Sigmoid colon (tissue), 4 donors: ENCODE data around the gene RAB4B.
"Not testable (repeated sequence)": the region's sequence is repeated elsewhere in the genome, so short reads cannot be mapped to it uniquely, and the experiment has no call there.

Experiments used
- CTCF ChIP-seq, 4 experiments: fragments of 450-650 bp in 3 of 4; fragments of 200-600 bp in 1 of 4; IDR thresholded peaks; one replicate each; pipeline ENCODE4 v1.5.1; 2016 to 2019; ENCODE audit warnings: antibody characterized with exemption in 4 of 4, mild to moderate bottlenecking in 3 of 4, moderate library complexity in 2 of 4
- EP300 ChIP-seq, 4 donors: sonication (generic); formaldehyde crosslinking; IDR thresholded peaks; one replicate each; pipeline ENCODE4 v1.6.1; 2017; ENCODE audit warnings: antibody characterized with exemption in 4 of 4
- POLR2A ChIP-seq, 2 donors: fragments of 450-650 bp; IDR thresholded peaks; one replicate each; pipeline ENCODE4 v1.6.1; 2016; ENCODE audit warnings: antibody characterized with exemption in 2 of 2, mild to moderate bottlenecking in 2 of 2, moderate library complexity in 2 of 2
- POLR2AphosphoS5 ChIP-seq, 4 donors: sonication (generic); formaldehyde crosslinking; IDR thresholded peaks; one replicate each; pipeline ENCODE4 v1.6.1; 2017; ENCODE audit warnings: antibody characterized with exemption in 4 of 4

- TF ChIP-seq CTCF, POLR2A, EP300, POLR2AphosphoS5 (IDR thresholded peaks at IDR 0.05): not testable (repeated sequence)
Measured at GRCh38 chr19:40766385-40766784, 11.7 kb upstream of the RAB4B start.
